ENCODE data around the gene SEMA4B.

DNA sequence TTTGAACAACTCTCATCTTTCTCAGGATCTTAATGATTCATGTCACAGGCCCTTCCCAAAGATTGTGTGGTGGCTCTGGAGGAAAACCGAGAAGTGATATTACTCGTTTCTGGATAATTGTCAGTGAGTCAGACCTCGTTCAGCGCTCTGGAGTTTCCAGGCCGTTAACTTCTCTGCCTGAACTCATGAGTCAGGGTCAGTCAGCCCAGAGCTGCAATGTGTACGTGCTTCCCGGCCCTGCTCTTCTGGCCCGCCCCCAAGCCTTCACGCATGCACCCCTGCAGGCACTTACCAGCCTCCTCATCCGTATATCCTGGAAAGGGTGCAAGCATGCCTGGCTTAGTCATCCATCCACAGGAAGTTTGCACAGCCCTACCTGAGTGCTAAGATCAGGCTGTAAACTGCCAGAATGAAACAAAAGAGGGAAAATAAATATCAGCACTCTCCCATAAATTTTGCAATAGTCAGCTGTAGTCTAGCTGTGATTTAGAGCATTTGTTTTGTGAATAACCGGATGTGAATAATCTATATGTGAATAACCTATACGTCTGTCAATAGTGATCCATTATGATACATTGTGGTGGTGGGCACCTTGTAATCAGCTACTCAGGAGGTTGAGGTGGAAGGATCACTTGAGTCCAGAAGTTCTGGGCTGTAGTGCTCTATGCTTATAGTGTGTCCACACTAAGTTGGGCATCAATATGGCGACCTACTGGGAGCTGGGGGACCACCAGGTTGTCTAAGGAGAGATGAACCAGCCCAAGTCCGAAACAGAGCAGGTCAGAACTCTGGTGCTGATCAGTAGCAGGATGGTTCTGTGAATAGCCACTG, 35.3 kb upstream of the SEMA4B start:
- peak in 1 of 2 donors; percentile 35 for TF ChIP-seq POLR2A (IDR thresholded peaks at IDR 0.05)
- TF ChIP-seq, protein P1, sequence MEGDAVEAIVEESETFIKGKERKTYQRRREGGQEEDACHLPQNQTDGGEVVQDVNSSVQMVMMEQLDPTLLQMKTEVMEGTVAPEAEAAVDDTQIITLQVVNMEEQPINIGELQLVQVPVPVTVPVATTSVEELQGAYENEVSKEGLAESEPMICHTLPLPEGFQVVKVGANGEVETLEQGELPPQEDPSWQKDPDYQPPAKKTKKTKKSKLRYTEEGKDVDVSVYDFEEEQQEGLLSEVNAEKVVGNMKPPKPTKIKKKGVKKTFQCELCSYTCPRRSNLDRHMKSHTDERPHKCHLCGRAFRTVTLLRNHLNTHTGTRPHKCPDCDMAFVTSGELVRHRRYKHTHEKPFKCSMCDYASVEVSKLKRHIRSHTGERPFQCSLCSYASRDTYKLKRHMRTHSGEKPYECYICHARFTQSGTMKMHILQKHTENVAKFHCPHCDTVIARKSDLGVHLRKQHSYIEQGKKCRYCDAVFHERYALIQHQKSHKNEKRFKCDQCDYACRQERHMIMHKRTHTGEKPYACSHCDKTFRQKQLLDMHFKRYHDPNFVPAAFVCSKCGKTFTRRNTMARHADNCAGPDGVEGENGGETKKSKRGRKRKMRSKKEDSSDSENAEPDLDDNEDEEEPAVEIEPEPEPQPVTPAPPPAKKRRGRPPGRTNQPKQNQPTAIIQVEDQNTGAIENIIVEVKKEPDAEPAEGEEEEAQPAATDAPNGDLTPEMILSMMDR (IDR thresholded peaks at IDR 0.05) = peak in 1 of 6 experiments; percentile 10

Measured in Peyer's patch (tissue), 4 donors.